Activated CD4-positive, alpha-beta T cell treated with anti-CD3 and anti-CD28 coated beads, Interleukin-2, Interleukin-4, amounts not matched to agents 100 ng/mL and 50 ng/mL, durations not matched to agents 16 hours and 8 hours (primary cell): ENCODE data around the gene AARS2.
"Not testable (repeated sequence)": the region's sequence is repeated elsewhere in the genome, so short reads cannot be mapped to it uniquely, and the experiment has no call there.

Experiments
- DNase-seq: peaks from one replicate; pipeline ENCODE4 v3.0.0-alpha.2; 2020; ENCODE audit warnings: low spot score

AARS2 gene

DNA sequence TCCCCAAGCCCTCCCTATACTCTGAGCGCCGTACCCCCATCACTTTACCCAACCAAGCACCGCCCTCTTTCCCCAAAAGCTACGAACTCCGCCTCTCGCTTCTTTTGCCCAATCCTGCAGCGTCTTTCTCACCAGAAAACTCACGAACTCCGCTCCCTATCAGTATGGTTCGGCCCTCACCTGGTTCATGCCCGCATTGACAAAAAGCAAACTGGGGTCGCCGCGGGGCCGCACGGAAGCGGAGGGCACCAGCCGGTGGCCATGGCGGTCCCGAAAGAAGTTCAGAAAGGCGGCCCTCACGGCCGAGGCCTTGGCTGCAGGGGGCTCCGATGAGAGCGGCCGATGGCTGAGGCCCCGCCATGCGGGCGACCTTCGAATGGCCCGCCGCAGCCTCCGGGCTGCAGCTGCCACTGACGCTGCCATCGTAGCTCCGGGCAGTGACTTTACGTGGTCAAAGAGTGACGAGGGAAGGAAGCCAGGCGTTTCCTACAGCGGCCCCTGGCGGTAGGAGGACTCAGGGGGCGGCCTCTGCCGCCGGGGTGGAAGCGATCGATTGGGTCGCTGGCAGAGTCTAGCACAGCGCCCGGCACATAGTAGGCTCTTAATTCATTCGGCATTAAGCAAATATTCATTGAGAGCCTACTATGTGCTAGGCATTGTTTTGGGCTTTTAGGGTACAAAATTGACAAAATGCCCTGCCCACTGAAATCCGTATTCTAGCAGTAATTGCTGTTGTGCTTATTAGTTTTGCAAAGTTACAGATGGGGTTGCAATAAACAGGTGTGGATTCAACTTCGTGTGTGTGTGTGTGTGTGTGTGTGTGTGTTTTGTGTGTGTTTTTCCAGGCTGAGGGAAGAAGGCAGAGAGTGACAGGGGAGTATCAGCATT lies at the start of gene AARS2:
Gene AARS2, minus strand, starts transcription at position 447 of the 888 bp plus-strand sequence. Its CDS starts 24 bp downstream, at position 423.
- DNase-seq, result peak; percentile 94

DNA sequence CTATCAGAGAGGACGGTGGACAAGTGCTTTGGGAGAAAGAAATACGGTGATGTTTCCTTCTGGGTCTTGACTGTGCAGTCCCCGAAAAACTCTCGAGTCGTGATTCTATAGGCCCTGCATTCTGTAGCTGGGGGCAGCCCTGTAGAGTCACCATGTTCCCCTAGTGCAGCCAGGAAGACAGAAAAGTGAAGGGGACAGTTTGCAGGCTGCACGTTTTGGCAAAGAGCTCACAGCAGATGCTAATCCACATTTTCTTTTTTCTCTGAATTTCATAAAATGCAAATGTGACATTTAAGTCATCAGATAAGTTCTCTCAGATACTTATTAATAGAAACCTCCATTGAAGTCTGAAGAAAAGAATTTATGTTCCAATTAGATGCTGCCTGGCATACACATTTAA lies 48.8 kb upstream of the AARS2 start:
- no peak for DNase-seq

GRCh38 chr6:44359973-44360372 lies 46.8 kb upstream of the AARS2 start:
- DNase-seq, result no peak

DNA sequence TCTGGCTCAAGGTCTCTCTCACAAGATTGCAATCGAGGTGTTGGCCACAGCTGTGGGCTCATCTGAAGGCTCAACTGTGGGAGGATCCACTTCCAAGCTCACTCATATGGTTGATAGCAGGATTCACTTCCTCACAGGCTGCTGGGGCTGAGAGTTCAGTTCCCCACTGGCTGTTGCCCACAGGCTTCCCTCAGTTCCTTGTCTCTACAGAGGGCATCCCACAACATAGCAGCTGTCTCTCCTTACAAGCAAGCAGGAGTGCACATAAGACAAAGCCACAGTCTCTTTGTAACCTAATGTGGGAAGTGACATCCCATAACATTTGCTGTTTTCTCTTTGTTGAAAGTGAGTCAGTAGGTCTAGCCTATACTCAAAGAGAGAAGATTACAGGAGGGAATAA lies 43.3 kb upstream of the AARS2 start:
- DNase-seq, result no peak

DNA sequence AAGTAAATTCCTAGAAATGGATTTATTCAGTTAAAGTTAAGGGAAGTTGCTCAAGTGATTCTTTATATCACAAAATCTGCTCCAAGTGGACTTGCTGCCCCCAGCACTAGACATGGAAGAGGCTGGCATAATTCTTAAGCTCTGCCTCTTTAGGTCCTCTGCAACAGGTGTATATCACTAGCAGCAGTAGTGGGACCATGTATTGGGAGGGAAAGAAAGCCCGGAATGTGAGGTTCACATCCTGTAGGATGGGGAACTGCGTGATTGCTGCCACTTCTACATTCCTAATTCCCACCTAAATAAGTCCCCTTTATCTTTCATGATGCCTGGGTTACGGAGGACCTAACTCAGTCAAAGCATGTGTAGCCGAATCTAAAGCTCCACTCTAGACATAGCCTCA lies 42.5 kb upstream of the AARS2 start:
- no peak for DNase-seq

- no peak for DNase-seq
Measured at GRCh38 chr6:44353336-44353735, 40.2 kb upstream of the AARS2 start.

DNA sequence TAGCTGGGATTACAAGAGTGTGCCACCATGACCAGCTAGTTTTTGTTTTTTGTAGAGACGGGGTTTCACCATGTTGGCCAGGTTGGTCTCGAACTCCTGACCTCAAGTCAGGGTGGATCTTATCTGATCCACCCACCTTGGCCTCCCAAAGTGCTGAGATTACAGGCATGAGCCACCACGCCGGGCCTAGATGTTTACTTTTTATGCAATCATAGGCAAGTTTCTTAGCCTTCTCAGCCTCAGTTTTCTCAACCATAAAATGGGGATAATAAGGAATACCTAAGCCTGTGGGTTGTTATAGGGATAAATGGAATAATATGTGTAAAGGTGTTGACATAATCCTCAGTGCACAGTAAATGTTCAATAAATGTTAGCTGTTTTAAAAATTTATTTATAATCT lies 39.1 kb upstream of the AARS2 start:
- no peak for DNase-seq

- DNase-seq, result not testable (repeated sequence)
Measured at GRCh38 chr6:44350650-44350994, 37.5 kb upstream of the AARS2 start.

- no peak for DNase-seq
Measured at GRCh38 chr6:44349904-44350649, 36.9 kb upstream of the AARS2 start.

DNA sequence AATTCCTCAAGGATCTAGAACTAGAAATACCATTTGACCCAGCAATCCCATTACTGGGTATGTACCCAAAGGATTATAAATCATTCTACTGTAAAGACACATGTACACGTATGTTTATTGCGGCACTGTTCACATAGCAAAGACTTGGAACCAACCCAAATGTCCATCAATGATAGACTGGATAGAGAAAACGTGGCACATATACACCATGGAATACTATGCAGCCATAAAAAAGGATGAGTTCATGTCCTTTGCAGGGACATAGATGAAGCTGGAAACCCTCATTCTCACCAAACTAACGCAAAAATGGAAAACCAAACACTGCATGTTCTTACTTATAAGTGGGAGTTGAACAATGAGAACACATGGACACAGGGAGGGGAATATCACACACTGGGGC lies 33.7 kb upstream of the AARS2 start:
- not testable (repeated sequence) for DNase-seq

DNA sequence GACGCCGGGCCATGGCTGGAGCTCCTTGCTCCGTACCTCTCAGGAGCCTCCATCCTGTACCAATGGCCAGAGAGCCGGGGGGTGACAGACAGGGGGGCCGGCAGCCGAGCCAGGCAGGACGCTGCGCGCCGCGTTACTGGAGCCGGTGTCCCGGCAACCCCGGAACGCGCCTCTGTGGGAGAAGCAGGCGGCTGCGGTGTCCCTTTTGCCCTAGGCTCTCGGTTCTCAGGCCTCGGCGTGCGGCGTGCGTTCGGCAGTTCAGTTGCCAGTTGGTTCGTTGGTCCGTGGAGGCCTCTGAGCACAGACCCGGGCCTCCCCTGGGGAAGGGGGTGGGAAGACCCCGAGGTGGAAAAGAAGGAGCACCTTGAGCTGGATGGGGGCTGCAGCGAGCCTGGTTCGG lies 29.3 kb upstream of the AARS2 start, which contains the start of gene SPATS1:
Gene SPATS1, plus strand, starts transcription at position 162 of the 400 bp plus-strand sequence. CDS start 446 bp downstream, outside the sequence.
- DNase-seq, result no peak

DNA sequence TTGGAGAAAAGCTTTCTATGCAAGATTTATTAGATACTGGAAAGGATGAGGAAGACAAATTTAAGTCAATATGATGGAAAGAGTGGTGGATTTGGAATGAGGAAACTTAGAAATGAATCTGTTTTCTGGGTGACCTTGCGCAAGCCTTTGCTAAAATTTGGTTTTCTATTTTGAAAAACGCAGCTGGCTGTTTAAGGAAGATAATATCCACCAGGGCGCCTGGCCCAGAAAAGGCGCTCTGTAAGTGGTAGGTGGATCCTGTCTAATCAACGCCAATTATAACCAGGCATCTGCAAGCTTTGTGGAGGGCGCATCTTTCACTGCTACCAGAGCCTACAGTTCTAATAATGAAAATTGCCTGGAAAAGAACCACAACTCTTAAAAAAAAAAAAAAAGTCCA lies 28.9 kb upstream of the AARS2 start:
- no peak for DNase-seq

GRCh38 chr6:44341095-44341890 lies 28.1 kb upstream of the AARS2 start:
- DNase-seq, result no peak

DNA sequence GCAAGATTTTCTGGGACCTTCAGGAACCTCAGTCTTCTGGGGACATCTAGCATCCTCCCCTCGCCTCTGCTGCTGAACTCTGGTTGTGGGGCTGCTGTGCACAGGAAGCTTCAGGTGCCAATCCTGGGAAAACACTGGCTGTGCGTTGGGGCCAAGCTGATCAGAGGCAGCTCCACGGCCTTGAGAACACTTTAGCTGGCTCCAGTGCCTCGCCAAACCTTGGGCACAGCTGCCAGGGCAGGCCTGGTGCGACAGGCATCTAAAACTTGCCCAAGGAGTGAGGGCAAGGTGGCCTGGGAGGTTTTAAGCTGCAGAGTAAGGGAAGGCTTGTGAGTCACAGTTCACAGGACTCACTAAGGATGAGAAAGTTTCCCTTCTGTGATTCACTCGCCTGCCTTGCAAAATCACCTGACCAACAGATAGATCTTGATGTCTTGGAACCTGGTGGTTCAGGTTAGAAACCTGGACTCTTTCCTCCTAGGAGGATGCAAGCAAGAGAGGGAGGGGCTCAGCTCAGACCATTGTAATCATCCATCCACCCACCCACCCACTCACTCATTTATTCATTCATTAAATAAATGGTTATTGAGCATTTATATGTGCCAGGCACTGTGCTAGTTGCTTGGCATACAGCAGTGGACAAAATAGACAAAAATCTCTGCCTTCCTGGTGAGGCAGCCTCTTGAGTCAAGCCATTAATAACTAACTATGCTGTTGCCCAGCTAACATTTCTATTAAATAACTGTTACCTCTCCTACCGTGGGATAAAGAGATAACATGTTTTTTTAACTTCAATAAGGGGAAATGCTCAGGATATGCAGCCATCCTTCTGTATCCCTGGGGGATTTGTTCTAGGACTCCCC lies 26.8 kb upstream of the AARS2 start:
- DNase-seq, result peak; percentile 6

DNA sequence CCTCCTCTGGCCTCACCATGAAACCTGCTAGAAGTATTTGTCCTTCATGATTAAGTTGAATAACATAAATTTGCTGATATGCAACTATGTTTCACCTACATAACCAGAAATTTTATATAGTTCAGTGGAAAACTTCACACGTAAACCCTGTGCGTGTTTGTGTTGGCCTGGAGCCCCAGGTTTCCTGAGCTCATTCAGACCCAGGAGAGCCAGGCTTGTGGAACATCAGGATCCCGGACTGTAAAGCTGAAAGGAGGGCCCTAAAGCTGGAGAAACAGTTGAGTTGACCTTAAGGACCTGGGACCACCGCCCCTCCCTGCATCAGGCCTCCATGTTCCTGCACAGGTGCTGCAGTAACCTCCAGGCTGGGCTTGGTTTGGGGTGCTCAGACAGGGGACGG lies 26.2 kb upstream of the AARS2 start:
- DNase-seq, result no peak

GRCh38 chr6:44338228-44339122 lies 25.3 kb upstream of the AARS2 start:
- DNase-seq, result peak; percentile 73

DNA sequence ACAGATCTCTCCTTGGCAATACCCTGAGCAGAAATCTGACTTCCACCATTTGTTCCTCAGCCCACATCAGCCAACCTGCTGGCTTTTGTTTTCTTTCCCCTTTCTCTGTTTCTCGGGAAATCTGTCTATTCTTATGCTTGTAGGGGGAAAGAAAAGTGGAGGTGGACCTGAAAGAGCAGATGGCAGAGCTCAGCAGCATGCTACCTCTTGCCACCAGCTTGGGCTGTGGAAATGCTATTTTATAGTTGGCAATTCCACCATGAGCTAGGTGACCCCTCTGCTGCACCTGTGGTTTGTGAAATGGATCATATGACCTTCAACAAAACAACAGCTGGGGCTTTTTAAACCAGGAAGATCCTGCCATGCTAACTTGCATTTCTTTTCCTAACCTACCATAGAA lies 22.5 kb upstream of the AARS2 start:
- no peak for DNase-seq

DNA sequence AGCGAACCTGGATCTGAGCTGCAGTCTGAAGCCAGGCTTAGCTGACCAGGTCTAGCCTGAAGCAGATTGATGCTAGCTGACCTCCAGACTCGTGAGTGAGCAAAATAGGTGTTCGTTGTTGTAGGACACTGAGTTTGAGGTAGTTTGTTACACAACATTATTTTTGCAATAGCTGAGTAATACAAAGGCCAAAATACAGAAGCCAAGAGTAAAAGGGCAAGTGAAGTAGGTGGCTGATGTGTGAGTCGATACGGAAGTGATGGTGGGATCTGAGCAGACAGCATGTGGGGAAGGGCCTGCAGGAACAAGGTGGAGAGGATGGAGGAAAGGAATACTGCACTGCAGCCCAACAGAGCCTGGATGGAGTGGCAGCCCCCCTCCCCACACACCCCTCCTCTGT lies 20.8 kb upstream of the AARS2 start:
- DNase-seq, result no peak

- no peak for DNase-seq
Measured at GRCh38 chr6:44333273-44333919, 20.2 kb upstream of the AARS2 start.

DNA sequence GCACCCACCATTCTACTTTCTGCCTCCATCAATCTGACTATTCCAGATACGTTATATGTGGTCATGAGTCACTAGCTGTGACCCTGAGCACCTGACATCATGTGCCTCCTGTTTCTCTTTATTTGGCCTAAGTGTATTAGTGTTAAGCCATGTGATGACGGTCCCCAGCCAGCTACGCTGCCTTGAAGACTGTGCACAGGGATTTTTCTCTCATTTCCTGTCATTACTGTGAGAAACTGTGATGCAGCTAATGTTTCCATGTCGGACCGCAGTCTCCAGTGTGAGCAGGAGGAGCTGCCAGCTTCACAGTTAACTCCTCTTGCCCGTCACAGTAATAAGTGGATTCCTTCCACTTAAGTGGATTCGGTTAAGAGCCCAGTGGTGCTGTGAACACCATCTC lies 19.4 kb upstream of the AARS2 start:
- no peak for DNase-seq
